Colon (tissue), 2 donors: ENCODE results near the gene CACNB2.
"Not testable (repeated sequence)": the region's sequence is repeated elsewhere in the genome, so short reads cannot be mapped to it uniquely, and the experiment has no call there.

ENCODE experiments used
- FAIRE-seq: peaks from 2 replicates; lab custom pipeline; 2012; peaks lifted over from hg19 to GRCh38; lab: Jason Lieb, UNC
- donor health status: control.
- donor health status: control.

The CACNB2 gene

GRCh38 chr10:18571780-18572179 is 431.6 kb downstream of the CACNB2 start:
- no peak for FAIRE-seq

- FAIRE-seq = no peak
Observed at GRCh38 chr10:18572959-18573561, 432.8 kb downstream of the CACNB2 start.

GRCh38 chr10:18576586-18576985 is 436.4 kb downstream of the CACNB2 start:
- no peak for FAIRE-seq

GRCh38 chr10:18577823-18578685 is 437.8 kb downstream of the CACNB2 start:
- no peak for FAIRE-seq

- FAIRE-seq = no peak
Observed at GRCh38 chr10:18582803-18583202, 442.6 kb downstream of the CACNB2 start.

GRCh38 chr10:18583575-18584270 is 443.5 kb downstream of the CACNB2 start:
- no peak for FAIRE-seq

GRCh38 chr10:18586637-18587036 is 446.4 kb downstream of the CACNB2 start:
- not testable (repeated sequence) for FAIRE-seq

GRCh38 chr10:18591141-18591540 is 450.9 kb downstream of the CACNB2 start:
- FAIRE-seq = not testable (repeated sequence)
